Neural cell (in vitro differentiated cells): ENCODE data around the gene RCAN1.

Experiments used
- CTCF ChIP-seq: fragments of 450-650 bp; IDR thresholded peaks from 2 replicates; pipeline ENCODE4 v1.5.1; 2014; ENCODE audit warnings: antibody characterized with exemption, mild to moderate bottlenecking, moderate library complexity; ENCODE audit not compliant: poor library complexity, severe bottlenecking
- EP300 ChIP-seq: fragments of 450-650 bp; conservative IDR thresholded peaks from 2 replicates; pipeline ENCODE4 v1.6.1; 2014; ENCODE audit warnings: antibody characterized with exemption, mild to moderate bottlenecking, moderate library complexity; ENCODE audit not compliant: poor library complexity, severe bottlenecking
- EZH2 ChIP-seq: fragments of 200-600, 300-800 bp; shearing (Covaris generic), sonication (generic); IDR thresholded peaks from 2 replicates; pipeline ENCODE4 v1.6.1; 2014; ENCODE audit warnings: antibody characterized with exemption, low read length, borderline replicate concordance, mild to moderate bottlenecking; ENCODE audit not compliant: insufficient read depth, poor library complexity, severe bottlenecking
- MXI1 ChIP-seq: fragments of 450-650 bp; conservative IDR thresholded peaks from 2 replicates; pipeline ENCODE4 v1.6.1; 2014; ENCODE audit warnings: antibody characterized with exemption, mild to moderate bottlenecking; ENCODE audit not compliant: poor library complexity, severe bottlenecking
- POLR2AphosphoS5 ChIP-seq: IDR thresholded peaks from 2 replicates; pipeline ENCODE4 v1.6.1; 2012
- RAD21 ChIP-seq: fragments of 450-650 bp; conservative IDR thresholded peaks from 2 replicates; pipeline ENCODE4 v1.6.1; 2014; ENCODE audit warnings: antibody characterized with exemption, mild to moderate bottlenecking, moderate library complexity
- REST ChIP-seq: IDR thresholded peaks from 2 replicates; pipeline ENCODE4 v1.6.1; 2012; ENCODE audit warnings: borderline replicate concordance
- TAF1 ChIP-seq: IDR thresholded peaks from 2 replicates; pipeline ENCODE4 v1.6.1; 2012; ENCODE audit warnings: low read depth

- no peak for TF ChIP-seq POLR2AphosphoS5
- no peak for TF ChIP-seq EZH2
- no peak for TF ChIP-seq CTCF
- no peak for TF ChIP-seq EP300
- no peak for TF ChIP-seq RAD21
- TF ChIP-seq REST, result no peak
- no peak for TF ChIP-seq TAF1
- no peak for TF ChIP-seq MXI1
Observed at GRCh38 chr21:34621434-34622350, 6.8 kb upstream of the RCAN1 start.
